PFSK-1 (cell line): ENCODE data around the gene CD79B.

Source experiments
- TAF1 ChIP-seq: IDR thresholded peaks from 2 replicates; pipeline ENCODE4 v1.6.1; 2012; ENCODE audit warnings: low read length, control low read depth, borderline replicate concordance; ENCODE audit not compliant: insufficient read depth
- TF ChIP-seq, protein P1 (sequence below), 2 experiments: IDR thresholded peaks; 2 replicates each; pipeline versions ENCODE4 v1.6.1 to v1.8.0; 2011 to 2012; ENCODE audit warnings: low read depth in 2 of 2, low read length in 2 of 2, control low read depth in 1 of 2, inconsistent platforms in 1 of 2, mild to moderate bottlenecking in 1 of 2, moderate library complexity in 1 of 2; ENCODE audit not compliant: insufficient read depth in 1 of 2

DNA sequence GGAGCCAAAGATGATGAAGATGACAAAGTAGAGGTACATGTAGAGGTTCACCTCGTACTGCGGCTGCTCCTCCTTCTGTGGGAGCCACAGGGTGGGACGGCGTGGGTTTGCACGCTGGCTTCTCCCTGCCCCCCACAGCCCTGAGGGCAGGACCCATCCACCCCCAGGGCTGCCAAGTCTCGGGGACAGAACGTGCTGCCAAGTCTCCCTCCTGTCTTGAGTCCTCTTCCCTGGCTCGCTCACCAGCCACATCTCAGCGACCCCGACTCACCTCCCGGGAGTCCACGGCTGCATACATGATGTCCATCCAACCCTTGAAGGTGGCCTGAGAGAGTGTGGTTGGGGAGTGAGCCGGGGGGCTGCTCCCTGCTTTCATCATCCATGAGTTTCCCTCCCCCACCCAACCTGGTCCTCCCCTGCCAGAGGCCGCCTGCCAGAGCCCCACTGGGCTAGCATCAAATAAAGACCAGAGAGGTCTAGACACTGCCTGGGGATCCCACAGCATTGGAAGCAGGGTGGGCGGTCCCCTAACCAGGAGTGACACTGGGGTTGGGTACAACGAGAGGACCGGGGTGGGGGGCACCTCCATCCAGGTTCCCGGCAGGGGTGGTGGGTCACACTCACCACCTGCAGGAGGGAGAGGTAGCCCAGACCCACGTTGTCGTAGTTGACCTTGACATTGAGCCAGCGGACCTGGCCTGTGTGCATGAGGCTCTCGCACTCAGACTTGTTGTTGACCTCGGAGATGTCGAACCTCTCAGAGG, 12.8 kb upstream of the CD79B start:
- TF ChIP-seq TAF1: no peak
- TF ChIP-seq, protein P1, sequence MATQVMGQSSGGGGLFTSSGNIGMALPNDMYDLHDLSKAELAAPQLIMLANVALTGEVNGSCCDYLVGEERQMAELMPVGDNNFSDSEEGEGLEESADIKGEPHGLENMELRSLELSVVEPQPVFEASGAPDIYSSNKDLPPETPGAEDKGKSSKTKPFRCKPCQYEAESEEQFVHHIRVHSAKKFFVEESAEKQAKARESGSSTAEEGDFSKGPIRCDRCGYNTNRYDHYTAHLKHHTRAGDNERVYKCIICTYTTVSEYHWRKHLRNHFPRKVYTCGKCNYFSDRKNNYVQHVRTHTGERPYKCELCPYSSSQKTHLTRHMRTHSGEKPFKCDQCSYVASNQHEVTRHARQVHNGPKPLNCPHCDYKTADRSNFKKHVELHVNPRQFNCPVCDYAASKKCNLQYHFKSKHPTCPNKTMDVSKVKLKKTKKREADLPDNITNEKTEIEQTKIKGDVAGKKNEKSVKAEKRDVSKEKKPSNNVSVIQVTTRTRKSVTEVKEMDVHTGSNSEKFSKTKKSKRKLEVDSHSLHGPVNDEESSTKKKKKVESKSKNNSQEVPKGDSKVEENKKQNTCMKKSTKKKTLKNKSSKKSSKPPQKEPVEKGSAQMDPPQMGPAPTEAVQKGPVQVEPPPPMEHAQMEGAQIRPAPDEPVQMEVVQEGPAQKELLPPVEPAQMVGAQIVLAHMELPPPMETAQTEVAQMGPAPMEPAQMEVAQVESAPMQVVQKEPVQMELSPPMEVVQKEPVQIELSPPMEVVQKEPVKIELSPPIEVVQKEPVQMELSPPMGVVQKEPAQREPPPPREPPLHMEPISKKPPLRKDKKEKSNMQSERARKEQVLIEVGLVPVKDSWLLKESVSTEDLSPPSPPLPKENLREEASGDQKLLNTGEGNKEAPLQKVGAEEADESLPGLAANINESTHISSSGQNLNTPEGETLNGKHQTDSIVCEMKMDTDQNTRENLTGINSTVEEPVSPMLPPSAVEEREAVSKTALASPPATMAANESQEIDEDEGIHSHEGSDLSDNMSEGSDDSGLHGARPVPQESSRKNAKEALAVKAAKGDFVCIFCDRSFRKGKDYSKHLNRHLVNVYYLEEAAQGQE (IDR thresholded peaks at IDR 0.05; ENCODE audit: insufficient read depth in 1 of 2, low read depth in 2 of 2, low read length in 2 of 2): no peak
